IMR-90 (cell line): ENCODE data around the gene AGBL1. TPM values are rescaled to one million over a fixed set of nuclear protein-coding genes. Genes with fewer than 3 reads are reported as not detected.

ENCODE experiments used
- ATAC-seq: fragments of 200-7000 bp; cut with Tn5 transposase; 2 replicates; pipeline ENCODE4 v1.9.1; 2020; ENCODE audit warnings: low read depth, mild to moderate bottlenecking, moderate library complexity
- BruUV-seq: library from RNA; stranded (reverse); fragments of 400-500 nt; replicated peaks from 2 replicates; lab custom pipeline; 2021; lab: Mats Ljungman, UMichigan
- CTCF ChIA-PET: fragments of 300-600 bp; formaldehyde crosslinking; extraction: SDS; loops from one replicate; lab custom pipeline; 2021; ENCODE audit warnings: antibody characterized with exemption; lab: Yijun Ruan, JAX
- POLR2A ChIA-PET: fragments of 300-600 bp; sonication (Branson Sonifier 250); formaldehyde crosslinking; loops from one replicate; lab custom pipeline; 2022; ENCODE audit warnings: antibody characterized with exemption; ENCODE audit not compliant: unreplicated experiment; lab: Charles Lee
- DNase-seq: peaks from one replicate; pipeline ENCODE4 v3.0.0; 2013
- H2AFZ ChIP-seq: replicated peaks from 2 replicates; pipeline ENCODE3; 2013; ENCODE audit warnings: low read length, mild to moderate bottlenecking; ENCODE audit not compliant: poor library complexity
- H2AK5ac ChIP-seq: 2 replicates; pipeline ENCODE4 v1.6.1; 2013; ENCODE audit warnings: low read depth, low read length, inconsistent platforms
- H2AK9ac ChIP-seq: replicated peaks from 2 replicates; pipeline ENCODE3; 2013; ENCODE audit warnings: mild to moderate bottlenecking, low read depth, low read length, moderate library complexity; ENCODE audit not compliant: poor library complexity
- H2BK120ac ChIP-seq: 2 replicates; pipeline ENCODE4 v1.6.1; 2013; ENCODE audit warnings: low read depth, low read length, inconsistent platforms
- H2BK15ac ChIP-seq: 3 replicates; pipeline ENCODE4 v1.6.1; 2013; ENCODE audit warnings: low read depth, low read length, inconsistent platforms
- H2BK20ac ChIP-seq: 2 replicates; pipeline ENCODE4 v1.6.1; 2013; ENCODE audit warnings: low read depth, mild to moderate bottlenecking, inconsistent platforms, low read length, moderate library complexity
- H2BK5ac ChIP-seq: 2 replicates; pipeline ENCODE4 v1.6.1; 2013; ENCODE audit warnings: mild to moderate bottlenecking, low read depth, low read length, inconsistent platforms; ENCODE audit not compliant: poor library complexity, severe bottlenecking
- H3K14ac ChIP-seq: replicated peaks from 2 replicates; pipeline ENCODE4 v1.6.1; 2013; ENCODE audit warnings: low read depth, low read length, inconsistent platforms
- H3K18ac ChIP-seq: 2 replicates; pipeline ENCODE4 v1.6.1; 2013; ENCODE audit warnings: low read depth, low read length, control low read depth
- H3K23ac ChIP-seq: 2 replicates; pipeline ENCODE4 v1.6.1; 2013; ENCODE audit warnings: low read depth, low read length, inconsistent platforms
- H3K27ac ChIP-seq: 2 replicates; pipeline ENCODE4 v1.5.1; 2013; ENCODE audit warnings: mild to moderate bottlenecking, control low read depth, low read length; ENCODE audit not compliant: insufficient read depth
- H3K27me3 ChIP-seq: 2 replicates; pipeline ENCODE4 v1.6.1; 2013; ENCODE audit warnings: low read length; ENCODE audit not compliant: control insufficient read depth, insufficient read depth
- H3K36me3 ChIP-seq: 2 replicates; pipeline ENCODE4 v1.6.1; 2013; ENCODE audit warnings: low read length, mixed read lengths; ENCODE audit not compliant: control insufficient read depth, insufficient read depth
- H3K4ac ChIP-seq: 2 replicates; pipeline ENCODE4 v1.6.1; 2013; ENCODE audit warnings: low read depth, low read length, inconsistent platforms
- H3K4me1 ChIP-seq: 2 replicates; pipeline ENCODE4 v1.6.1; 2013; ENCODE audit warnings: low read length, mixed read lengths; ENCODE audit not compliant: control insufficient read depth, insufficient read depth
- H3K4me2 ChIP-seq: 2 replicates; pipeline ENCODE4 v1.6.1; 2013; ENCODE audit warnings: low read depth, mild to moderate bottlenecking, control low read depth, low read length, moderate library complexity
- H3K4me3 ChIP-seq: 2 replicates; pipeline ENCODE4 v1.5.1; 2013; ENCODE audit warnings: low read depth, mild to moderate bottlenecking, control low read depth, low read length, moderate library complexity; ENCODE audit not compliant: insufficient read depth
- H3K56ac ChIP-seq: 2 replicates; pipeline ENCODE4 v1.6.1; 2013; ENCODE audit warnings: low read length, inconsistent platforms; ENCODE audit not compliant: insufficient read depth; ENCODE audit errors: extremely low read depth
- H3K79me1 ChIP-seq, 2 experiments: 2 replicates each; pipeline ENCODE4 v1.6.1; 2013; ENCODE audit warnings: low read length in 2 of 2, inconsistent platforms in 1 of 2, low read depth in 1 of 2
- H3K9ac ChIP-seq: 2 replicates; pipeline ENCODE4 v1.6.1; 2013; ENCODE audit warnings: low read depth, low read length, control low read depth
- H3K9me1 ChIP-seq: 2 replicates; pipeline ENCODE4 v1.6.1; 2013; ENCODE audit warnings: low read length, inconsistent platforms; ENCODE audit not compliant: insufficient read depth
- H3K9me3 ChIP-seq: 2 replicates; pipeline ENCODE4 v1.6.1; 2013; ENCODE audit warnings: low read length; ENCODE audit not compliant: control insufficient read depth, insufficient read depth
- H4K20me1 ChIP-seq: 2 replicates; pipeline ENCODE4 v1.6.1; 2013; ENCODE audit warnings: low read length, inconsistent platforms; ENCODE audit not compliant: insufficient read depth
- H4K5ac ChIP-seq: 2 replicates; pipeline ENCODE4 v1.6.1; 2013; ENCODE audit warnings: mild to moderate bottlenecking, low read depth, low read length, control low read depth
- H4K8ac ChIP-seq, 2 experiments: 2 replicates each; pipeline ENCODE4 v1.6.1; 2013; ENCODE audit warnings: low read depth in 2 of 2, low read length in 2 of 2, control low read depth in 1 of 2, inconsistent platforms in 1 of 2
- H4K91ac ChIP-seq: 2 replicates; pipeline ENCODE4 v1.6.1; 2013; ENCODE audit warnings: low read depth, low read length, inconsistent platforms; ENCODE audit not compliant: insufficient read depth
- BHLHE40 ChIP-seq: fragments of 150-350 bp; IDR thresholded peaks from 2 replicates; pipeline ENCODE4 v1.6.1; 2016; ENCODE audit warnings: mild to moderate bottlenecking, low read depth, low read length
- CEBPB ChIP-seq: IDR thresholded peaks from 2 replicates; pipeline ENCODE4 v1.6.1; 2012; ENCODE audit warnings: low read depth, low read length, improper control_type of control experiment
- CHD1 ChIP-seq: IDR thresholded peaks from 2 replicates; pipeline ENCODE4 v1.6.1; 2012; ENCODE audit warnings: low read depth, low read length, improper control_type of control experiment
- FOS ChIP-seq: fragments of 150-350 bp; IDR thresholded peaks from 2 replicates; pipeline ENCODE4 v1.6.1; 2016; ENCODE audit warnings: low read depth, low read length
- MAFK ChIP-seq: IDR thresholded peaks from 2 replicates; pipeline ENCODE4 v1.6.1; 2012; ENCODE audit warnings: low read depth, low read length, improper control_type of control experiment
- MAZ ChIP-seq: IDR thresholded peaks from 2 replicates; pipeline ENCODE4 v1.6.1; 2012; ENCODE audit warnings: low read depth, mild to moderate bottlenecking, low read length, improper control_type of control experiment, moderate library complexity, borderline replicate concordance
- MXI1 ChIP-seq: IDR thresholded peaks from 2 replicates; pipeline ENCODE4 v1.6.1; 2012; ENCODE audit warnings: low read depth, mild to moderate bottlenecking, low read length, moderate library complexity, borderline replicate concordance
- POLR2A ChIP-seq: IDR thresholded peaks from 2 replicates; pipeline ENCODE4 v1.6.1; 2012; ENCODE audit warnings: mild to moderate bottlenecking, low read depth, low read length
- RAD21 ChIP-seq: IDR thresholded peaks from 2 replicates; pipeline ENCODE4 v1.6.1; 2012; ENCODE audit warnings: low read length, improper control_type of control experiment
- RFX5 ChIP-seq: IDR thresholded peaks from 2 replicates; pipeline ENCODE4 v1.8.0; 2012; ENCODE audit warnings: low read depth, mild to moderate bottlenecking, low read length, moderate library complexity
- WGBS, 2 experiments: methylation state at CpG; one replicate each; pipeline versions ENCODE4 v1.1.5 to v1.1.7; 2013; ENCODE audit warnings: missing lambda C conversion rate in 2 of 2; ENCODE audit not compliant: insufficient read length in 1 of 2; ENCODE audit errors: extremely low coverage in 2 of 2; 5-methylcytosine and 5-hydroxymethylcytosine counted together
- dilution Hi-C: fragments of 300-500 bp; cut with HindIII; formaldehyde crosslinking; loops from one replicate; pipeline ENCODE4 v1.14.3; 2018; ENCODE audit warnings: low sequenced_read_pairs; ENCODE audit not compliant: unreplicated experiment
- in situ Hi-C: fragments of 300-500 bp; cut with MboI; formaldehyde crosslinking; loops from 3 replicates; pipeline ENCODE4 v1.14.3; 2019; ENCODE audit warnings: low sequenced_read_pairs, inconsistent platforms, mixed read lengths
- intact Hi-C: fragments of 100-400 bp; cut with micrococcal nuclease; formaldehyde crosslinking; loops from 2 replicates; pipeline ENCODE4 v1.10.0; 2022
- polyA plus RNA-seq, 3 experiments: library from polyadenylated mRNA; depleted of rRNA; stranded (reverse); fragments of >200 nt; gene quantifications; 2 replicates each; pipeline ENCODE4 v1.2.3, GENCODE V29; 2012; ENCODE audit warnings: low replicate concordance in 1 of 3
- total RNA-seq: library from RNA; depleted of rRNA; stranded (reverse); fragments of >200 nt; gene quantifications from 2 replicates; pipeline ENCODE4 v1.2.3, GENCODE V29; 2012
- TF ChIP-seq, protein P1 (sequence below): fragments of 150-350 bp; IDR thresholded peaks from 2 replicates; pipeline ENCODE4 v1.6.1; 2016; ENCODE audit warnings: low read depth, mild to moderate bottlenecking, low read length, moderate library complexity, borderline replicate concordance
- TF ChIP-seq, protein P2 (sequence below): fragments of 150-350 bp; IDR thresholded peaks from 2 replicates; pipeline ENCODE4 v1.6.1; 2017; ENCODE audit warnings: mild to moderate bottlenecking, antibody characterized with exemption, low read length, low read depth
- TF ChIP-seq, protein P3 (sequence below): conservative IDR thresholded peaks from 2 replicates; pipeline ENCODE4 v1.5.1; 2012; ENCODE audit warnings: mild to moderate bottlenecking, low read depth, low read length, improper control_type of control experiment

Gene AGBL1
- total and polyA plus RNA-seq, 2 of the 4 experiments (the other 2 are of a cell fraction), result not detected

DNA sequence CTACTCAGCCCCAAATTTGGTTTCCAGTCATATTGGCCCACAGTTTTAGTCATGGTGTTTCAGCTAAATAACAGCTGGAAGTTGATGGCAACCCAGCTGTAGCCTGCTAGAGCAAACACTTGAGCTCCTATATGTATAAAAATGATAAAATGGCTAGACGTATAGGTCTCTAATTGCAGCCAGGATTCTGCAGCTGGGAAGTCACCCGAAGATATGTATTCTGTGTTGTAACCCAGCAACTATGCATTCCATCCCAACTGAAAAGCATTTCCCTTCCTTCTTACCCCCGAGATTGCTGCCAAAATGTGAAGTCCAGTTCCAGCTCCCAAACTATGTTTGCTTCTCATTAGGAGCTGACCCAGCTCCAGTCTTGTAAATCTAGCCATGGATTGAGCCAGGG, 408.4 kb downstream of the AGBL1 start:
- ChIA-PET CTCF (no interaction called here), POLR2A (no interaction called here)
- no peak overlapping the region for H2BK120ac ChIP-seq
- H2BK15ac ChIP-seq, result no peak overlapping the region
- TF ChIP-seq, protein P1, sequence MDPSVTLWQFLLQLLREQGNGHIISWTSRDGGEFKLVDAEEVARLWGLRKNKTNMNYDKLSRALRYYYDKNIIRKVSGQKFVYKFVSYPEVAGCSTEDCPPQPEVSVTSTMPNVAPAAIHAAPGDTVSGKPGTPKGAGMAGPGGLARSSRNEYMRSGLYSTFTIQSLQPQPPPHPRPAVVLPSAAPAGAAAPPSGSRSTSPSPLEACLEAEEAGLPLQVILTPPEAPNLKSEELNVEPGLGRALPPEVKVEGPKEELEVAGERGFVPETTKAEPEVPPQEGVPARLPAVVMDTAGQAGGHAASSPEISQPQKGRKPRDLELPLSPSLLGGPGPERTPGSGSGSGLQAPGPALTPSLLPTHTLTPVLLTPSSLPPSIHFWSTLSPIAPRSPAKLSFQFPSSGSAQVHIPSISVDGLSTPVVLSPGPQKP, result no peak
- TF ChIP-seq MAZ (no peak), BHLHE40 (no peak), RFX5 (no peak), POLR2A (no peak), FOS (no peak), CHD1 (no peak), MAFK (no peak), RAD21 (no peak), CEBPB (no peak), MXI1 (no peak)
- TF ChIP-seq, protein P2, sequence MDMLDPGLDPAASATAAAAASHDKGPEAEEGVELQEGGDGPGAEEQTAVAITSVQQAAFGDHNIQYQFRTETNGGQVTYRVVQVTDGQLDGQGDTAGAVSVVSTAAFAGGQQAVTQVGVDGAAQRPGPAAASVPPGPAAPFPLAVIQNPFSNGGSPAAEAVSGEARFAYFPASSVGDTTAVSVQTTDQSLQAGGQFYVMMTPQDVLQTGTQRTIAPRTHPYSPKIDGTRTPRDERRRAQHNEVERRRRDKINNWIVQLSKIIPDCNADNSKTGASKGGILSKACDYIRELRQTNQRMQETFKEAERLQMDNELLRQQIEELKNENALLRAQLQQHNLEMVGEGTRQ, result no peak
- TF ChIP-seq, protein P3, sequence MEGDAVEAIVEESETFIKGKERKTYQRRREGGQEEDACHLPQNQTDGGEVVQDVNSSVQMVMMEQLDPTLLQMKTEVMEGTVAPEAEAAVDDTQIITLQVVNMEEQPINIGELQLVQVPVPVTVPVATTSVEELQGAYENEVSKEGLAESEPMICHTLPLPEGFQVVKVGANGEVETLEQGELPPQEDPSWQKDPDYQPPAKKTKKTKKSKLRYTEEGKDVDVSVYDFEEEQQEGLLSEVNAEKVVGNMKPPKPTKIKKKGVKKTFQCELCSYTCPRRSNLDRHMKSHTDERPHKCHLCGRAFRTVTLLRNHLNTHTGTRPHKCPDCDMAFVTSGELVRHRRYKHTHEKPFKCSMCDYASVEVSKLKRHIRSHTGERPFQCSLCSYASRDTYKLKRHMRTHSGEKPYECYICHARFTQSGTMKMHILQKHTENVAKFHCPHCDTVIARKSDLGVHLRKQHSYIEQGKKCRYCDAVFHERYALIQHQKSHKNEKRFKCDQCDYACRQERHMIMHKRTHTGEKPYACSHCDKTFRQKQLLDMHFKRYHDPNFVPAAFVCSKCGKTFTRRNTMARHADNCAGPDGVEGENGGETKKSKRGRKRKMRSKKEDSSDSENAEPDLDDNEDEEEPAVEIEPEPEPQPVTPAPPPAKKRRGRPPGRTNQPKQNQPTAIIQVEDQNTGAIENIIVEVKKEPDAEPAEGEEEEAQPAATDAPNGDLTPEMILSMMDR, result no peak
- DNase-seq, result no peak
- in situ Hi-C loops, result no loop called here
- H2AK9ac ChIP-seq, result no peak overlapping the region
- H4K20me1 ChIP-seq, result no peaks in the 10 kb centered on the region
- dilution Hi-C loops, result no loop called here
- no peak overlapping the region for H3K4me3 ChIP-seq
- BruUV-seq, result no TSS peak
- no peaks in the 10 kb centered on the region for H3K9me1 ChIP-seq
- no peak overlapping the region for H3K18ac ChIP-seq
- H4K5ac ChIP-seq, result no peak overlapping the region
- H2AFZ ChIP-seq, result no peak overlapping the region
- no peaks in the 10 kb centered on the region for H3K79me1 ChIP-seq
- H2AK5ac ChIP-seq, result no peak overlapping the region
- no peak overlapping the region for H3K14ac ChIP-seq
- H3K4ac ChIP-seq, result no peak overlapping the region
- H4K8ac ChIP-seq, result no peak overlapping the region
- no peak for ATAC-seq
- intact Hi-C loops, result no loop called here
- no peak overlapping the region for H3K9ac ChIP-seq
- H4K91ac ChIP-seq, result no peak overlapping the region
- no peak overlapping the region for H3K4me2 ChIP-seq
- no CpG with 5 or more reads among the region's 3 CpGs for WGBS, 2 experiments
- peaks cover 29% of the 10 kb centered on the region for H3K9me3 ChIP-seq
- H3K4me1 ChIP-seq, result no peaks in the 10 kb centered on the region
- no peak overlapping the region for H3K23ac ChIP-seq
- H3K36me3 ChIP-seq, result no peaks in the 10 kb centered on the region
- H3K27ac ChIP-seq, result no peak overlapping the region
- H2BK20ac ChIP-seq, result no peak overlapping the region
- no peak overlapping the region for H3K56ac ChIP-seq
- no peak overlapping the region for H2BK5ac ChIP-seq
- H3K27me3 ChIP-seq, result no peaks in the 10 kb centered on the region
